Activated naive CD4-positive, alpha-beta T cell treated with Interleukin-2 at 50 U/mL for 16 hours (primary cell): ENCODE measurements around the gene DPM1.

Experiments used
- DNase-seq: peaks from one replicate; pipeline ENCODE4 v3.0.0-alpha.2; 2020

Gene DPM1

DNA sequence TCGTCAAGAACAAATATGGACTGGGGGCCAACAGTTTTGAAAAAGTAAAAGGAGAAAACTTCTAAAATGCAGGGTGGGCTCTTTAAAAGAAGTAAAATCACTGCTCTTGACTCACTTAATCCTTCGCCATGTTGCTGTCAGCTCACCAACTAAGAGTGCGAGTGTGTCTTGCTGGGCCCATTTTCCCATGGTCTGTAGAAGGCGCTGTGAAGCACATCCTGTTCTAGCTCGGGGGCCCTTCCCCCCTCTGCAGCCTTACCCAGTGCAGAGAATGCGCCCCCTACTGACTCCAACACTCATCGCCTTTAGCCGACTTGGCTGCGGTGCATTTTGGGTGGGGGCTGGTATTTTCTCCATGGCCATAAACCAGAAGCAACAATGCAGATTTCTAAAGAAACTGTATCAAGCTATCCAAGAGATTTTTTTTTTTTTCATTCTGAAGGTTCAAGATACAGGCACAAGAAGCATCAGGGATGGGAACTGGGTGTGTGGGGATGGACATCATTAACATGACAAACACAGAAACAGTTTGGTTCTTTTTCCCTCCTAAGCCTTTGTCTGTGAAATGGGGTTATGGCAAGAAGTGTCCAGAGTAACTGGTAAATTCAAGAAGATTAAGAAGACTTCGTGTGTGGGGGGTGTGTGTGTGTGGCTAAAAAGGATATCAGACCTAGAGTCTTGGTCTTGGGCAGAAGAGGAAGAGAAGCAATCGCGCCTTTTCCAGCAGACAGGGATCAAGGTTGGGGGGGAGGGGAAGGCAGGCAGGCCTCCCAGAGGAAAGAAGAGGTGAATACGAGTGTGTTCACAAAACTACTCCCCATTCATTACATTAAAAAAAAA lies 28.8 kb downstream of the DPM1 start:
- DNase-seq, result peak; percentile 91

- no peak for DNase-seq
Observed at GRCh38 chr20:50928469-50928868, 29.9 kb downstream of the DPM1 start.

GRCh38 chr20:50926530-50926929 lies 31.8 kb downstream of the DPM1 start:
- no peak for DNase-seq

DNA sequence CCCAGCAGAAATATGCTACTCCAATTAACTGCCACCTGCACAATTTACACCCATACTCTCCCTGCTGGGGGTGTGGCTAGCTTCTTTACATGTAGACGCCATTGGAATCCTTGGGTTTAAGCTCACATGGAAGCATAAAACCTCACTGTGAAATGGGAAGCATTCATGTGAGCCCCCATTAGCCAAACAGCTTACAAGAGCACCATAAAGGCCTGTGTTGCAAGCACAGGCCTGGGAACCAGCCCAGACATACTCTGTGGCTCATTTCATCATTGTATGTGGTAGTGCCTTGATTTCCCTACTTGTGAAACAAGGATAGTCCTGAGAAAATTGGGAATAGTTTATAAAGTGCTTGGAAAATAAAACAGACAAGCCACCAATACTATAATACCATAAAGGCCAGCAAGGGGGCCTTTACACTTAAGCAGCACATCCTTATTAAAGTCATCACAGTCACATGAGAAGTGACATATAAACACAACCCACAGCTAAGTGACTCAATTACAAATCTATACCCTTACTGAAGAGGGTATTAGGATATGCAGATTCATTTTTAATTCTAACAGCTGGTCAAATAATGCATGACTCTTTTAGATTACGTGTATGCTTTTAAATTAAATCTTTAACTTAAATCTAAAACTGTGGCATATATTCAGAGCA lies 33.9 kb downstream of the DPM1 start:
- DNase-seq, result no peak

- no peak for DNase-seq
Observed at GRCh38 chr20:50921803-50922501, 36.4 kb downstream of the DPM1 start.

GRCh38 chr20:50920997-50921396 lies 37.3 kb downstream of the DPM1 start:
- no peak for DNase-seq

DNA sequence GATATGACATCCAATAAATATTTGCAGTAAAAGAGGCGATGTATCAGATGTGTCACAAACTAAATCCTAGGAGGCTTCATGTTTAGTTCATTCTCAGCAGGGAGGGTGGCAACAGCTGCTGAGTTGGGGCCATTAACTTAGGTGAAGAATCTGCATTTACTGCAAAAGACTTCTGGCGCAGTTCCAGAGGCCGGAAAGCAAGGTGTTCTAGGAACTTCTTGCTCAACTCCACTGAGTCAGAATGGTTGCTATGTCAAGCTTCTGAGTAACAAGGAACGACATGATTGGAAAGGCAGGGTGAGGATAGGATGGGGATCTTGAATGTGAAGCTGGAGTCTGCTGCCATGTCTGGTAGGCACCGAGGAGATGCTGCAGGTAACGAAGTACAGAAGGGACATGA lies 38.8 kb downstream of the DPM1 start:
- no peak for DNase-seq

GRCh38 chr20:50918403-50918802 lies 39.9 kb downstream of the DPM1 start:
- no peak for DNase-seq

GRCh38 chr20:50916934-50917333 lies 41.4 kb downstream of the DPM1 start:
- no peak for DNase-seq

DNA sequence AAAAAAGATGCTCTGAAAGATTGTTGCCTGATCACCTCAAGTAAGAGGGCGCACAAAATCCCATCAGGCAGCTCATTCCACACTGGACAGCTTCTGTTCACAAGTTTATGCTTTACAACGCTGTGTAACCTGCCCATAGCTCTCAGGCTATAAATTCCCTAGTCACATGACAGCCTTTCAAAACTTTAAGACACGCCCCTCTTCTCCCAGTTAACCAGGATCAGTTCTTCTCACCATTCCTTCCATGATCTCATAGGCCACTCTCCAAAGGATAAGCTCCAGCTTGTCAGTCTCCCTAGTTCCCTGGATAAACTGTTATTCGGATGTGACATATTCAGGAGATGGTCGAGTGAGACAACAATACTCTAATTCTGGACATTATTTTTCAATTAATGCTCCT lies 42.1 kb downstream of the DPM1 start:
- DNase-seq, result no peak

- no peak for DNase-seq
Observed at GRCh38 chr20:50915424-50915823, 42.9 kb downstream of the DPM1 start.

GRCh38 chr20:50913690-50914375 lies 44.5 kb downstream of the DPM1 start:
- peak; percentile 13 for DNase-seq

GRCh38 chr20:50911716-50912115 lies 46.6 kb downstream of the DPM1 start:
- no peak for DNase-seq

- no peak for DNase-seq
Observed at GRCh38 chr20:50911030-50911429, 47.3 kb downstream of the DPM1 start.

GRCh38 chr20:50909413-50909812 lies 48.9 kb downstream of the DPM1 start:
- DNase-seq, result no peak

GRCh38 chr20:50904067-50904570 lies 54.2 kb downstream of the DPM1 start:
- no peak for DNase-seq

GRCh38 chr20:50903353-50904051 lies 54.8 kb downstream of the DPM1 start:
- no peak for DNase-seq

GRCh38 chr20:50901301-50901700 lies 57.0 kb downstream of the DPM1 start:
- no peak for DNase-seq

GRCh38 chr20:50900261-50900660 lies 58.1 kb downstream of the DPM1 start:
- no peak for DNase-seq

GRCh38 chr20:50898475-50898874 lies 59.9 kb downstream of the DPM1 start:
- DNase-seq, result no peak

DNA sequence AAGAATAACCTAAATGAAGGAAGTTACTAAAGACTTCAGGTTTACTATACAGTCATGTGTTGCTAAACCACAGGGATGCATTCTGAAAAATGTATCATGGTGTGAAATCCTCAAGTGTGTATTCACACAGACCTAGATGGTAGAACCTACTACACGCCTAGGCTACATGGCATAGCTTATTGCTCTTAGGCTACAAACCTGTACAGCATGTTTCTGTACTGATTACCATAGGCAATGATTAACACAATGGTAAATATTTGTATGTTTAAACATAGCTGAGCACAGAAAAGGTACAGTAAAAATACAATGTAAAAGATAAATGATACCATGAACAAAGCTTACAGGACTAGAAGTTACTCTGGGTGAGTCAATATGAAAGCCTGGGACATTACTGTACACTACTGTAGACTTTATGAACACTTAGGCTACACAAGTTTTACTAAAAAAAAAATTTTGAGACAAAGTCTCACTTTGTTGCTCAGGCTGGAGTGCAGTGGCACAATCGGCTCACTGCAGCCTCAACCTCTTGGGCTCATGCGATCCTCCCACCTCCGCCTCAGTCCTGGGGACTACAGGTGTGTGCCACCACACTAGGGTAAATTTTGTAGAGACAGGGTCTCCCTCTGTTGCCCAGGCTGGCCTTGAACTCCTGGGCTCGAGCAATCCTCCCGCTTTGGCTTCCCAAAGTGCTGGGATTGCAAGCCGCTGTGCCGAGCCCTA lies 63.1 kb downstream of the DPM1 start:
- DNase-seq, result no peak

- no peak for DNase-seq
Observed at GRCh38 chr20:50893620-50894019, 64.7 kb downstream of the DPM1 start.
